ENCODE data around the gene NUDT22.

Gene NUDT22

GRCh38 chr11:64229090-64229743 is 3.1 kb downstream of the NUDT22 start:
- H3K4me3 ChIP-seq (ENCODE audit: low read depth, low read length), result no peak overlapping the region
- no peak for TF ChIP-seq CTCF (conservative IDR thresholded peaks at IDR 0.05; ENCODE audit: low read depth, low read length)
- DNase-seq (ENCODE audit: low read depth), result no peak

GRCh38 chr11:64229744-64230170 is 3.7 kb downstream of the NUDT22 start:
- DNase-seq (ENCODE audit: low read depth), result no peak
- peak overlapping the region; percentile 91 for H3K4me3 ChIP-seq (ENCODE audit: low read depth, low read length)
- no peak for TF ChIP-seq CTCF (conservative IDR thresholded peaks at IDR 0.05; ENCODE audit: low read depth, low read length)

DNA sequence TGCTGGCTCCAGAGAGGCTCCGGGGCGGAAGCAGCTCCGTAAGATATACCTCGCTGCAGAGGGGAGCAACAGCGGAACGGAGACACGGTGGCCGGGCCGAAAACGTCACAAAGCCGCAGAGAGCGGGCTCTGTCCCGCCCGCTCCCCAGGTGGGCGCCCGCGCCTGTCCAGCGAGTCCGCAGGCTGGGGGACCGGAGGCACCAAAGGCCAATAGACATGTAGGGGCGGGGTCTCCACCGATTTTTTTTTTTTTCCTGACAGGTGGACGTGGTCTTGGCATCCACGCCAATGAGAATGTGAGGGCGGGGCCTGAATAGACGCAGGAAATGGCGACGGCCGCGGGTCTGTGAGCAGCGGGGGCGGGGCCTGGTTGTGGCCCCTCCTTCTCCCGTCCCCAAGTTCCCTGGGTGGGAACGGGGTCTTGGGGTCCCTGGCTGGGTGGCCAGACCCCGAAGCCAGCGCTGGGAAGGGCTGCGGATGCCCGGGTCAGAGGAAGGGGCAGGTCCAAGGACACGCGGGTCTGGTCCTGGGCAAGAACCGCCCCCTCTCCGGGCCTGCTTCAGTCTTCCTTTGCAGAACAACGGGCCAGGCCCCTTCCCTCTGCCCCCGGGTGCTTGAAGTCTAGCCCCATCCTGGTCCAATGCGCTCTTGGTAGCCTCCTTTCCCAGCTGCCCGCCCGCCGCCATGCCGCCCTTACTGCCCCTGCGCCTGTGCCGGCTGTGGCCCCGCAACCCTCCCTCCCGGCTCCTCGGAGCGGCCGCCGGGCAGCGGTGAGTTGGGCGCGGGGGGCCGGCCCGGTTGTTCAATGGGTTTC is 4.3 kb downstream of the NUDT22 start, which contains the start of gene DNAJC4:
Gene DNAJC4 (plus strand): TSS at position 378 of the 814 bp plus-strand sequence. CDS start 307 bp downstream, at position 685.
- TF ChIP-seq CTCF (conservative IDR thresholded peaks at IDR 0.05; ENCODE audit: low read depth, low read length), result no peak
- DNase-seq (ENCODE audit: low read depth), result peak; percentile 91
- H3K4me3 ChIP-seq (ENCODE audit: low read depth, low read length), result peak within 1 kb of the TSS; percentile 91

- peak overlapping the region; percentile 91 for H3K4me3 ChIP-seq (ENCODE audit: low read depth, low read length)
- TF ChIP-seq CTCF (conservative IDR thresholded peaks at IDR 0.05; ENCODE audit: low read depth, low read length), result no peak
- DNase-seq (ENCODE audit: low read depth), result no peak
Observed at GRCh38 chr11:64230985-64231365, 4.9 kb downstream of the NUDT22 start.

DNA sequence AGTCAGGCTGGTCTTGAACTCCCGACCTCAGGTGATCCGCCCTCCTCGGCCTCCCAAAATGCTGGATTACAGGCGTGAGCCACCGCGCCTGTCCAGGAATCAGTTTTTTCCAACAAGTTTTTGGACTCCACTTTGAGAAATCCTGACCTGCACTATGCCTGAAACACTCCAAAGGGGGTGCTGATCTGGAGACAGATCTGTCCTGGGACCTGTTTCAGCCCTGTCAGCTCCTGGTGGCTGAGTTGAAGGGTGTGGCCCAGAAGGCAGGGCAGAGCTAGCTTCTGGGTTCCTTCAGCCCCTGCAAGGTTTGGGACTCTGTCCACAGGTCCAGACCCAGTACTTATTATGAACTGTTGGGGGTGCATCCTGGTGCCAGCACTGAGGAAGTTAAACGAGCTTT is 5.5 kb downstream of the NUDT22 start:
- no peak overlapping the region for H3K4me3 ChIP-seq (ENCODE audit: low read depth, low read length)
- TF ChIP-seq CTCF (conservative IDR thresholded peaks at IDR 0.05; ENCODE audit: low read depth, low read length), result no peak
- DNase-seq (ENCODE audit: low read depth), result no peak

GRCh38 chr11:64232182-64232966 is 6.3 kb downstream of the NUDT22 start:
- TF ChIP-seq CTCF (conservative IDR thresholded peaks at IDR 0.05; ENCODE audit: low read depth, low read length), result no peak
- H3K4me3 ChIP-seq (ENCODE audit: low read depth, low read length), result no peak overlapping the region
- DNase-seq (ENCODE audit: low read depth), result no peak
